GM12801 (cell line): ENCODE results near the gene SLC17A4.

Source experiments
- CTCF ChIP-seq: IDR thresholded peaks from one replicate; pipeline ENCODE4 v1.5.1; 2011; ENCODE audit warnings: control low read depth; ENCODE audit not compliant: insufficient read length; ENCODE audit errors: extremely low read depth

SLC17A4 gene, protein sequence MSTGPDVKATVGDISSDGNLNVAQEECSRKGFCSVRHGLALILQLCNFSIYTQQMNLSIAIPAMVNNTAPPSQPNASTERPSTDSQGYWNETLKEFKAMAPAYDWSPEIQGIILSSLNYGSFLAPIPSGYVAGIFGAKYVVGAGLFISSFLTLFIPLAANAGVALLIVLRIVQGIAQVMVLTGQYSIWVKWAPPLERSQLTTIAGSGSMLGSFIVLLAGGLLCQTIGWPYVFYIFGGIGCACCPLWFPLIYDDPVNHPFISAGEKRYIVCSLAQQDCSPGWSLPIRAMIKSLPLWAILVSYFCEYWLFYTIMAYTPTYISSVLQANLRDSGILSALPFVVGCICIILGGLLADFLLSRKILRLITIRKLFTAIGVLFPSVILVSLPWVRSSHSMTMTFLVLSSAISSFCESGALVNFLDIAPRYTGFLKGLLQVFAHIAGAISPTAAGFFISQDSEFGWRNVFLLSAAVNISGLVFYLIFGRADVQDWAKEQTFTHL

DNA sequence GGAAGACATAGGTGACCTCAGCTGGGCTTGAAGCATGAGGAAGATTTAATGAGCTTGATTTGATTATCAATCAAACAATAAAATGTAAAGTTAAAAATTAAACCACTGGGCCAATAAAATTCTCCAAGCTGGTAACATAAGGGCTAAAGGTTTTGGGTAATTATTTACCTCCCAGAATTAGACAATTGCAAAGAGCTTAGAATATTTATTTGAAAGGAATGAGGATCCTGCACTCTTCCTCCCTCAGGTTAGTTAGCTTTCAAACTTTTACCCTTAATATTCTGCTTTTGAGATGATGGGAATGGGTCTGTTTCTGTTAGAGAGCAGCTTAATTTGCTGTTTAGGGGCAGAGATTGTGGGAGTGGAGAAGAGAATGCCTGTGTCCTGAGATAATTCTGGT lies at the start of gene SLC17A4:
Gene SLC17A4 (plus strand): TSS at position 208 of the 400 bp plus-strand sequence. CDS start 7,221 bp downstream, outside the sequence.
- no peak for TF ChIP-seq CTCF

DNA sequence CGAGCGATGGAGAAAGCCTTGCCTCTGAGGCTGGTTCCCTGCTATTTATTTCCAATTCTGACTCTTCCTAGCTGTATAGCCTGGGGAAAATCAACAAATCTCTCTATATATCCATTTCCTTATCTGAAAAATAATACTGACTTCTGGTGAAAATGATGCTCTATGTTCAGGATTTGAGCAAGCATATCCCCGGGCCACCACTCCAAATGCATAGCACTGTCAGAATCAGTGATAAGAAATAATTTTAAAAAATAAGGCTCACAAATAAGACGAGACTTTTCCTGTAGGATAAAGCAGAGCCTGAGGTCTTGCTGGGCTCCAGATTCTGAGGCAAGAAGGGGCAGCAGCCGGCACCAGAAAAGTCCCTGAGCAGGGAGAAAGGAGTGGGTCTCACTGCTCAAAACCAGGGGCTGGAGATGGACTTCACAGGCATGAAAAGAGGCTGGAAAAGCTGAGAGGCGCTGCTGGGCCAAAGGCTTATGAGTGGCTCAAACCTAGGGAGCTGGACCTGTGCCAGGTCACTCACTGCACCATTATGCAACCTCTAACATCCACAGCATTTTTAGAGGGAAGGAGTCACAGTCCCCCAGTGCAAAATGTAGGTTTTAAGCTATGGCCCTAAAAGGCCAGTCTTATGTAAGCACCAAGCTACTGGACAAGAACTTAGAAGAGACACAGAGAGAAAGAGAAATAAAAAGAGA lies 48.1 kb upstream of the SLC17A4 start:
- no peak for TF ChIP-seq CTCF

DNA sequence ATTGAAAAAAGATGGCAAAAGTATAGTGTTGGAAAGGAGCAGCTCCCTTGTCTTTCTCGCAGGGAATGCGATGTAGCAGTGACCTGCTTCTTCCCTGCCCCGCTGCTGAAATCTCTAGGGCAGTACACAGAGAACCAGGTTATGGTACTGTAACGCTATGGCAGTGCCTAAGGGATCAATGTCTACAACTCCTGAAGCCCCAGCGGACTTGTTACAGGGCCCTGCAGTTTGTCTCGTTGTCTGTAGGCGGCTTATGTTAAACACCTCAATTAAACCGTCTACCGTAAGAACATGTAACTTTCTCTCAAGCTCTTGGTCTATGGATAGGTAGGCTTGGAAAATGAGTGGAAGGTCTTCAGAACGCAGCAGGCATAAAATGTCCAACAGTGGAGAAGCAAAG lies 44.8 kb upstream of the SLC17A4 start:
- TF ChIP-seq CTCF, result no peak

GRCh38 chr6:25710287-25710686 lies 44.3 kb upstream of the SLC17A4 start:
- no peak for TF ChIP-seq CTCF

- no peak for TF ChIP-seq CTCF
Observed at GRCh38 chr6:25713824-25714223, 40.7 kb upstream of the SLC17A4 start.

- no peak for TF ChIP-seq CTCF
Observed at GRCh38 chr6:25714765-25715164, 39.8 kb upstream of the SLC17A4 start.

DNA sequence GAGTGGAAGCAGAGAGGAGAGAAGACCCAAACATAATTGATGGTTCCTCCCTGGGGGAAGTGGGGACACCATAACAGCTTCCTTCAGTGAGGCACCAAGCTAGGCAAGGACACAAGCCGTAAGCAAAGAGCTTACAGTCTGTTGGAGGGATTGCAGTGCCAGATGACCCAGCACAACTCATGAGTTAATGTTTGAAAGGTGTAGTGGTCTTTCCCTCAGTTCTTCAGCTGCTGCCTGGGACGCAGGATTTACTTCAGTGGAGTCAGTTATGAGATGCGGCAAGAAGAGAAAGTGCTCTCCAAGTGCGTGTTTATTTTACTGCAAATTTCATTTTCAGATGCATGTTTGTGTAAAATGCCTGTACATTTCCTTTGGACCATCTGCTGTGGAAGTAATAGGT lies 38.7 kb upstream of the SLC17A4 start:
- no peak for TF ChIP-seq CTCF
